ENCODE data around the gene PCDH9. TPM values are rescaled to one million over a fixed set of nuclear protein-coding genes. Genes with fewer than 3 reads are reported as not detected.

Gene PCDH9
- total RNA-seq, 6 experiments from 2014 or later, result 1.6 to 3.9 (median 3.1) TPM

DNA sequence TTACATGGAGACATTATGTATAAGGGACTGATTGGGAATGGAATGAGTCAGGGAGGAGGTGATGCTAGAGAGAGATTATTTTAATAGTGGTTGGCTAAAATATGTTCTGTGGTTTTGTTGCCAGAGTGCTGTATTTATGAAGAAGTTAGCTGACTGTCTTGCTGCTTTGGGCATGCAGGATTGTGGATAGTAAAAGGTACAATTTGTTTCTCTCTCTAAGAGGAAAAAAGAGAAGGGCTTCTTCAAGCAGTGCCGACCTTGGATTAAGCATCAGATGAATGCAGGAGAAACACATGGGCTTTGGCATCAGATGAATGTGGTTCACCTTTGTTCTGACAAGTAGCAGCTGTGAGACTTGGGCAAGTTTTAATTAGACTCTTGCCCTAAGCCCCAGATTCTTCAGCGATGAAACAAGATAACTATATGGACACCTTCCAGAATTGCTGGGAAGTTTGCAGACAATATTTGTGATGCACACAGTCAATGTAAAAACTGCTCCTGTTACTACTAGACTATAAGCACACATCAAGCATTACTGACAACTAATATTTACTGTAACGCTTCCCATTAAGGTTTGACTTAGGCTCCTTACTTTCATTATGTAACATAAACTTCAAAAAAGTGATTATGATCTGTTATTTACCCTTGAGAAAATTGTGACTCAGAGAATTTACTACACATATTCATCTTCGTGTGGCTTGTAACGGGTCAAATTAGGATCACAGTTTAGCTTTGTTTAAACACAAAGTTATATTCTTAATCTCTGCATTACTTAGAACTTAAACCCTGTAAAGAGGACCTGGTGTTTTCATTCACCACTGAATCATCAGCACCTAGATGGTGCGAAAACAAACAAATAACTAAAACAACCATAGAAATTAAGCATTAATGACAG is 824.0 kb downstream of the PCDH9 start:
- ATAC-seq, result no peak
- TF ChIP-seq, protein P1, sequence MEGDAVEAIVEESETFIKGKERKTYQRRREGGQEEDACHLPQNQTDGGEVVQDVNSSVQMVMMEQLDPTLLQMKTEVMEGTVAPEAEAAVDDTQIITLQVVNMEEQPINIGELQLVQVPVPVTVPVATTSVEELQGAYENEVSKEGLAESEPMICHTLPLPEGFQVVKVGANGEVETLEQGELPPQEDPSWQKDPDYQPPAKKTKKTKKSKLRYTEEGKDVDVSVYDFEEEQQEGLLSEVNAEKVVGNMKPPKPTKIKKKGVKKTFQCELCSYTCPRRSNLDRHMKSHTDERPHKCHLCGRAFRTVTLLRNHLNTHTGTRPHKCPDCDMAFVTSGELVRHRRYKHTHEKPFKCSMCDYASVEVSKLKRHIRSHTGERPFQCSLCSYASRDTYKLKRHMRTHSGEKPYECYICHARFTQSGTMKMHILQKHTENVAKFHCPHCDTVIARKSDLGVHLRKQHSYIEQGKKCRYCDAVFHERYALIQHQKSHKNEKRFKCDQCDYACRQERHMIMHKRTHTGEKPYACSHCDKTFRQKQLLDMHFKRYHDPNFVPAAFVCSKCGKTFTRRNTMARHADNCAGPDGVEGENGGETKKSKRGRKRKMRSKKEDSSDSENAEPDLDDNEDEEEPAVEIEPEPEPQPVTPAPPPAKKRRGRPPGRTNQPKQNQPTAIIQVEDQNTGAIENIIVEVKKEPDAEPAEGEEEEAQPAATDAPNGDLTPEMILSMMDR (IDR thresholded peaks at IDR 0.05), result no peak
- no peak for TF ChIP-seq POLR2A (IDR thresholded peaks at IDR 0.05)
- H3K36me3 ChIP-seq, result no peaks in the 10 kb centered on the region
- no peaks in the 10 kb centered on the region for H3K4me1 ChIP-seq
- intact Hi-C loops (cut with DNase I), result no loop called here
- DNase-seq, result no peak
- H3K9me3 ChIP-seq, result no peaks in the 10 kb centered on the region
- H3K27ac ChIP-seq, result no peak overlapping the region
- 60% methylated on average over 6 of the region's 6 CpGs for WGBS (ENCODE audit: insufficient coverage, low coverage, low lambda C conversion rate, missing lambda C conversion rate)
- no peaks in the 10 kb centered on the region for H3K27me3 ChIP-seq
- no peak overlapping the region for H3K4me3 ChIP-seq

DNA sequence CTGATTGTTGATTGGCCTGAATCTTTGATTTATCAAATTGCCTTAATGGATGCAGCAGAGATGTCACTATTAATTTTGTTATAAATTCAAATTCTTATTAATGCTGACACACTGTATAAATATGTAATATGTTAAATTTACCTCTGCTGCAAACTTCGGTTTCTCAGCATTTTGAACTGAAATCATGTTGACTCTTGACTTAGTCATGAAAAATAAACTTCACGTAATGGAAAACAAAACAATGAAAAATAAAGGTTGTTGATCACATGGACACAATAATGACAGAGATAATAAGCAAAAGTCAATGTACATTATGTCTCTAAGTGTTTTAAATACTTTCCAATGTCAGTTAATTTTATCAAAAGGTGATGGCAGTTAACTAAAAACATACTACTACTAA is 827.6 kb downstream of the PCDH9 start:
- Histone ChIP-seq H3K4me1 (no peaks in the 10 kb centered on the region), H3K27me3 (no peaks in the 10 kb centered on the region), H3K27ac (no peak overlapping the region), H3K9me3 (no peaks in the 10 kb centered on the region), H3K4me3 (no peak overlapping the region), H3K36me3 (no peaks in the 10 kb centered on the region)
- no peak for DNase-seq
- ATAC-seq, result no peak
- intact Hi-C loops (cut with DNase I), result no loop called here
- 46% methylated on average over 2 of the region's 2 CpGs for WGBS (ENCODE audit: insufficient coverage, low coverage, low lambda C conversion rate, missing lambda C conversion rate)
- TF ChIP-seq POLR2A (IDR thresholded peaks at IDR 0.05), result no peak
- TF ChIP-seq, protein P1 (IDR thresholded peaks at IDR 0.05), result no peak

DNA sequence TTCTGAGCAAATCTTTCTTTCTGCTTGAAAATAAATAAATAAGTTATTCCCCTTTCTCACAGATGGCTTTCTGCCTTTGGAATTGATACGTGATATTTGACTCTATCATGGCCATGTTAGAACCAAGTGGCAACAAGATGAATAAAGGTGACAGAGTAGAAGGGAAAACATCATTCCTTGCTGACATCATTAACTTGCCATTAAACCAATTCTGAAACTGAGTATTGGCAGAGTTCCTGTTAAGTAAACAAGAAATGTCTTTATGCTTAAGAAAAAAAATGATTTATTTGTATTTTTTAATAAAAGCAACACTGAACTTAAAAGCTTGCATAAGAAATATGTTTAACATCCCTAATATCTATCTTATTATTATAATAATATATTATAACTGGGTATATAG is 828.1 kb downstream of the PCDH9 start:
- no peak for DNase-seq
- Histone ChIP-seq H3K27ac (no peak overlapping the region), H3K9me3 (no peaks in the 10 kb centered on the region), H3K4me3 (no peak overlapping the region), H3K4me1 (no peaks in the 10 kb centered on the region), H3K27me3 (no peaks in the 10 kb centered on the region), H3K36me3 (no peaks in the 10 kb centered on the region)
- intact Hi-C loops (cut with DNase I), result no loop called here
- no peak for ATAC-seq
- 56% methylated on average over 1 of the region's 1 CpG for WGBS (ENCODE audit: insufficient coverage, low coverage, low lambda C conversion rate, missing lambda C conversion rate)
- no peak for TF ChIP-seq POLR2A (IDR thresholded peaks at IDR 0.05)
- TF ChIP-seq, protein P1 (IDR thresholded peaks at IDR 0.05), result no peak

DNA sequence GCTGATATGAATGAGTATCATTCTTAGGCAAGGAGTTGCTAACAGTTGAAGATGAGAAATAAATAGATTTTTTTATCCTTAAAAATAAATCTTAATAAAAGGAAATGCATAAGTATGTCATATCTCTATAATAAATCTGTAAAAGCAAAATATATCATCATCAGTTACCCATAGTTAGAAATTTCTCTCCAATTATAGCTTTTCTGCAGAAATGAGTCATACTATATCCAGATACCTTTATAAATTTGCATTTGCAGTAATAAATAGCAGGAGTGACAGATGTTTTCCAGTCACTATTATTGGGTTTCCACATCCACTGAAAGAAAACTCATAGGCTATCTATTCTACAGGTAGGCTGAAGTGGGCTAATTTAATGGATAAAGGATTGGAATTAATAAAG is 829.8 kb downstream of the PCDH9 start:
- intact Hi-C loops (cut with DNase I), result no loop called here
- no peak for ATAC-seq
- H3K27me3 ChIP-seq, result no peaks in the 10 kb centered on the region
- H3K27ac ChIP-seq, result no peak overlapping the region
- no peak overlapping the region for H3K4me3 ChIP-seq
- H3K36me3 ChIP-seq, result no peaks in the 10 kb centered on the region
- TF ChIP-seq, protein P1 (IDR thresholded peaks at IDR 0.05), result no peak
- TF ChIP-seq POLR2A (IDR thresholded peaks at IDR 0.05), result no peak
- no peaks in the 10 kb centered on the region for H3K4me1 ChIP-seq
- no peak for DNase-seq
- no peaks in the 10 kb centered on the region for H3K9me3 ChIP-seq

Measured in right lobe of liver (tissue), 6 donors.